ENCODE results near the gene PLSCR5.

DNA sequence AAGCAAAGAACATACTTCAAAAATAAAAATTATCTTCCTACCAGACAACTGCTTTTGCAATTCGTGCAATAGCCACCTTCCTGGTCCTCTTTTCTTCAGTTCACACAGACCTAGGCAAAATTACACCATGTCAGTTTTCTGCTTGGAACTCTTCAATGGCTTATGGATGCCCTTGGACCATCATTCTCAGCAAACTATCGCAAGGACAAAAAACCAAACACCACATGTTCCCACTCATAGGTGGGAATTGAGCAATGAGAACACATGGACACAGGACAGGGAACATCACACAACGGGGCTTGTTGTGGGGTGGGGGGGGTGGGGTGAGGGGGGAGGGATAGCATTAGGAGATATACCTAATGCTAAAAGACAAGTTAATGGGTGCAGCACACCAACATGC lies 29.2 kb upstream of the PLSCR5 start:
- TF ChIP-seq EP300 (IDR thresholded peaks at IDR 0.05; ENCODE audit: borderline replicate concordance in 1 of 2, low read depth in 1 of 2, low read length in 1 of 2) (no peak), EZH2phosphoT487 (IDR thresholded peaks at IDR 0.05; ENCODE audit: borderline replicate concordance, low read depth) (no peak), SIN3A (IDR thresholded peaks at IDR 0.05; ENCODE audit: borderline replicate concordance, low read depth, low read length) (no peak)
- TF ChIP-seq, protein P1, sequence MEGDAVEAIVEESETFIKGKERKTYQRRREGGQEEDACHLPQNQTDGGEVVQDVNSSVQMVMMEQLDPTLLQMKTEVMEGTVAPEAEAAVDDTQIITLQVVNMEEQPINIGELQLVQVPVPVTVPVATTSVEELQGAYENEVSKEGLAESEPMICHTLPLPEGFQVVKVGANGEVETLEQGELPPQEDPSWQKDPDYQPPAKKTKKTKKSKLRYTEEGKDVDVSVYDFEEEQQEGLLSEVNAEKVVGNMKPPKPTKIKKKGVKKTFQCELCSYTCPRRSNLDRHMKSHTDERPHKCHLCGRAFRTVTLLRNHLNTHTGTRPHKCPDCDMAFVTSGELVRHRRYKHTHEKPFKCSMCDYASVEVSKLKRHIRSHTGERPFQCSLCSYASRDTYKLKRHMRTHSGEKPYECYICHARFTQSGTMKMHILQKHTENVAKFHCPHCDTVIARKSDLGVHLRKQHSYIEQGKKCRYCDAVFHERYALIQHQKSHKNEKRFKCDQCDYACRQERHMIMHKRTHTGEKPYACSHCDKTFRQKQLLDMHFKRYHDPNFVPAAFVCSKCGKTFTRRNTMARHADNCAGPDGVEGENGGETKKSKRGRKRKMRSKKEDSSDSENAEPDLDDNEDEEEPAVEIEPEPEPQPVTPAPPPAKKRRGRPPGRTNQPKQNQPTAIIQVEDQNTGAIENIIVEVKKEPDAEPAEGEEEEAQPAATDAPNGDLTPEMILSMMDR (IDR thresholded peaks at IDR 0.05), result no peak

Data from SK-N-SH (cell line).